B cell (primary cell): ENCODE results near the gene CDK13. TPM values are rescaled to one million over a fixed set of nuclear protein-coding genes. Genes with fewer than 3 reads are reported as not detected.
"Not testable (repeated sequence)": the region's sequence is repeated elsewhere in the genome, so short reads cannot be mapped to it uniquely, and the experiment has no call there.

Source experiments
- ATAC-seq: fragments of 200-7000 bp; cut with Tn5 transposase; one replicate; pipeline ENCODE4 v1.10.0; 2021; ENCODE audit warnings: low read depth, mild to moderate bottlenecking, moderate number of reproducible peaks, moderate library complexity
- CTCF ChIA-PET: fragments of 350-600 bp; sonication (Branson Sonifier 250); formaldehyde crosslinking; loops from one replicate; lab custom pipeline; 2021; ENCODE audit warnings: antibody characterized with exemption, inconsistent platforms; lab: Charles Lee
- POLR2A ChIA-PET: fragments of 350-600 bp; sonication (Branson Sonifier 250); formaldehyde crosslinking; loops from one replicate; lab custom pipeline; 2021; ENCODE audit warnings: antibody characterized with exemption; lab: Charles Lee
- DNase-seq: peaks from one replicate; pipeline ENCODE4 v3.0.0; 2013
- H2AFZ ChIP-seq: 2 replicates; pipeline ENCODE4 v1.6.1; 2012; ENCODE audit warnings: mild to moderate bottlenecking, low read depth, low read length; ENCODE audit not compliant: insufficient read depth, poor library complexity, severe bottlenecking
- H3K27ac ChIP-seq, 2 donors: 1 replicate in 1 of 2; 2 replicates in 1 of 2; pipeline ENCODE4 v1.5.1; 2012 to 2013; ENCODE audit warnings: low read length in 2 of 2, mild to moderate bottlenecking in 2 of 2, moderate library complexity in 1 of 2
- H3K27me3 ChIP-seq, 4 experiments: fragments of 200-600 bp in 1 of 4; sonication (generic) in 1 of 4; replicated peaks in 1 of 4; 1 replicate in 2 of 4; 2 replicates in 2 of 4; pipeline versions ENCODE4 v1.6.1 to v1.7.0; 2013 to 2016; ENCODE audit warnings: low read length in 3 of 4, mild to moderate bottlenecking in 2 of 4, mixed read lengths in 1 of 4, moderate library complexity in 1 of 4; ENCODE audit not compliant: insufficient read depth in 4 of 4, control insufficient read depth in 3 of 4; ENCODE audit errors: control extremely low read depth in 1 of 4
- H3K36me3 ChIP-seq, 2 experiments: replicated peaks in 1 of 2; 1 replicate in 1 of 2; 2 replicates in 1 of 2; pipeline versions ENCODE4 v1.6.1 to v1.7.1; 2013; ENCODE audit warnings: low read length in 1 of 2; ENCODE audit not compliant: insufficient read depth in 2 of 2, control insufficient read depth in 1 of 2; ENCODE audit errors: control extremely low read depth in 1 of 2, extremely low read depth in 1 of 2
- H3K4me1 ChIP-seq, 2 donors: fragments of 200-600 bp in 1 of 2; sonication (generic) in 1 of 2; 1 replicate in 1 of 2; 2 replicates in 1 of 2; pipeline versions ENCODE4 v1.5.1 to v1.6.1; 2013 to 2017; ENCODE audit warnings: low read length in 2 of 2; ENCODE audit not compliant: control insufficient read depth in 2 of 2, insufficient read depth in 2 of 2
- H3K4me2 ChIP-seq: replicated peaks from 2 replicates; pipeline ENCODE3; 2012; ENCODE audit warnings: mild to moderate bottlenecking, low read depth, low read length; ENCODE audit not compliant: poor library complexity, severe bottlenecking
- H3K4me3 ChIP-seq, 5 experiments: fragments of 200-600 bp in 1 of 5; sonication (generic) in 1 of 5; 1 replicate in 3 of 5; 2 replicates in 2 of 5; pipeline versions ENCODE4 v1.5.1 to v1.7.0; 2011 to 2016; ENCODE audit warnings: low read length in 4 of 5, mild to moderate bottlenecking in 4 of 5, low read depth in 2 of 5, control low read depth in 1 of 5, moderate library complexity in 1 of 5; ENCODE audit not compliant: insufficient read depth in 1 of 5; ENCODE audit errors: control extremely low read depth in 1 of 5, extremely low read depth in 1 of 5
- H3K79me2 ChIP-seq: fragments of 200-600 bp; sonication (generic); one replicate; pipeline ENCODE4 v1.6.0; 2016; ENCODE audit warnings: low read length; ENCODE audit not compliant: control insufficient read depth, insufficient read depth
- H3K9ac ChIP-seq: fragments of 200-600 bp; sonication (generic); 2 replicates; pipeline ENCODE4 v1.6.1; 2017; ENCODE audit warnings: mild to moderate bottlenecking, low read length, moderate library complexity
- H3K9me3 ChIP-seq, 3 donors: one replicate each; pipeline versions ENCODE4 v1.6.1 to v1.7.1; 2013; ENCODE audit warnings: low read length in 2 of 3; ENCODE audit not compliant: control insufficient read depth in 2 of 3, insufficient read depth in 1 of 3; ENCODE audit errors: control extremely low read depth in 1 of 3
- H4K20me1 ChIP-seq: 2 replicates; pipeline ENCODE4 v1.6.0; 2012; ENCODE audit warnings: mild to moderate bottlenecking, low read length; ENCODE audit not compliant: insufficient read depth, control insufficient read depth, poor library complexity, severe bottlenecking
- H3K27ac Mint-ChIP-seq: one replicate; pipeline ENCODE4 v1.8.0; 2021; ENCODE audit warnings: mixed read lengths
- H3K27me3 Mint-ChIP-seq: one replicate; pipeline ENCODE4 v1.8.0; 2021; ENCODE audit warnings: mixed read lengths
- H3K4me1 Mint-ChIP-seq: one replicate; pipeline ENCODE4 v1.8.0; 2021; ENCODE audit warnings: mixed read lengths
- H3K4me3 Mint-ChIP-seq: one replicate; pipeline ENCODE4 v1.8.0; 2021; ENCODE audit warnings: mixed read lengths
- H3K9me3 Mint-ChIP-seq: one replicate; pipeline ENCODE4 v1.8.0; 2022; ENCODE audit warnings: mixed read lengths; ENCODE audit not compliant: insufficient read depth
- EZH2 ChIP-seq: IDR thresholded peaks from 2 replicates; pipeline ENCODE4 v1.6.1; 2012; ENCODE audit warnings: borderline replicate concordance, low read depth, mild to moderate bottlenecking, moderate library complexity, low read length; ENCODE audit not compliant: insufficient read depth, poor library complexity, severe bottlenecking
- WGBS: methylation state at CpG from one replicate; pipeline ENCODE4 v1.1.5; 2013; ENCODE audit warnings: missing lambda C conversion rate; ENCODE audit not compliant: insufficient coverage; 5-methylcytosine and 5-hydroxymethylcytosine counted together
- intact Hi-C: fragments of 100-400 bp; cut with micrococcal nuclease; formaldehyde crosslinking; loops from one replicate; pipeline ENCODE4 v1.10.0; 2022
- polyA plus RNA-seq: library from polyadenylated mRNA; depleted of rRNA; stranded (reverse); fragments of >200 nt; gene quantifications from 2 replicates; pipeline ENCODE4 v1.2.3, GENCODE V29; 2012
- total RNA-seq, 2 donors: library from RNA; stranded (reverse); fragments of 120-200 nt in 1 of 2; gene quantifications; 1 replicate in 1 of 2; 2 replicates in 1 of 2; pipeline versions ENCODE4 v1.2.3 to v1.2.4, GENCODE V29; 2013 to 2022
- TF ChIP-seq, protein P1 (sequence below): fragments of 200-600 bp; IDR thresholded peaks from one replicate; pipeline ENCODE4 v1.8.0; 2022; ENCODE audit warnings: antibody characterized with exemption, mild to moderate bottlenecking

The CDK13 gene
- total and polyA plus RNA-seq, 2 donors (not counting 1 experiment from before 2014, with no cell fraction given), result 56.1 to 146 TPM

DNA sequence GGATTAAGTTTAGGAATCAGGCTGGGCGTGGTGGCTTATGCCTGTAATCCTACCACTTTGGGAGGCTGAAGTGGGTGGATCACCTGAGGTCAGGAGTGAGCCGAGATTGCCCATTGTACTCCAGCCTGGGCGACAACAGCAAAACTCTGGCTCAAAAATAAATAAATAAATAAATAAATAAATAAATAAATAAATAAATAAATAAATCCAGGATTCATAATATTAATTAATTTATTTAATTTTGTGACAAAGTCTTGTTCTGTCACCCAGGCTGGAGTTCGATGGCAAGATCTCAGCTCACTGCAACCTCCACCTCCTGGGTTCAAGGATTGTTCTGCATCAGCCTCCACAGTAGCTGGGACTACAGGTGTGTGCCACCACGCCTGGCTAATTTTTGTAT lies 188.9 kb downstream of the CDK13 start:
- ChIA-PET POLR2A (no interaction called here), CTCF (no interaction called here)
- no peaks in the 10 kb centered on the region for H3K36me3 ChIP-seq
- no peak overlapping the region for H3K4me3 ChIP-seq
- H3K79me2 ChIP-seq, result peaks cover 4% of the 10 kb centered on the region
- H2AFZ ChIP-seq, result no peak overlapping the region
- no peak for TF ChIP-seq EZH2
- TF ChIP-seq, protein P1, sequence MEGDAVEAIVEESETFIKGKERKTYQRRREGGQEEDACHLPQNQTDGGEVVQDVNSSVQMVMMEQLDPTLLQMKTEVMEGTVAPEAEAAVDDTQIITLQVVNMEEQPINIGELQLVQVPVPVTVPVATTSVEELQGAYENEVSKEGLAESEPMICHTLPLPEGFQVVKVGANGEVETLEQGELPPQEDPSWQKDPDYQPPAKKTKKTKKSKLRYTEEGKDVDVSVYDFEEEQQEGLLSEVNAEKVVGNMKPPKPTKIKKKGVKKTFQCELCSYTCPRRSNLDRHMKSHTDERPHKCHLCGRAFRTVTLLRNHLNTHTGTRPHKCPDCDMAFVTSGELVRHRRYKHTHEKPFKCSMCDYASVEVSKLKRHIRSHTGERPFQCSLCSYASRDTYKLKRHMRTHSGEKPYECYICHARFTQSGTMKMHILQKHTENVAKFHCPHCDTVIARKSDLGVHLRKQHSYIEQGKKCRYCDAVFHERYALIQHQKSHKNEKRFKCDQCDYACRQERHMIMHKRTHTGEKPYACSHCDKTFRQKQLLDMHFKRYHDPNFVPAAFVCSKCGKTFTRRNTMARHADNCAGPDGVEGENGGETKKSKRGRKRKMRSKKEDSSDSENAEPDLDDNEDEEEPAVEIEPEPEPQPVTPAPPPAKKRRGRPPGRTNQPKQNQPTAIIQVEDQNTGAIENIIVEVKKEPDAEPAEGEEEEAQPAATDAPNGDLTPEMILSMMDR, result no peak
- WGBS, result 94% methylated on average over 2 of the region's 5 CpGs
- H3K4me1 Mint-ChIP-seq, result peaks cover 4% of the 10 kb centered on the region
- DNase-seq, result no peak
- H3K4me3 Mint-ChIP-seq, result no peak overlapping the region
- no peak overlapping the region for H3K9ac ChIP-seq
- H3K27ac ChIP-seq, result no peak overlapping the region
- no peaks in the 10 kb centered on the region for H4K20me1 ChIP-seq
- H3K4me1 ChIP-seq, result peaks cover 4 to 6% of the 10 kb centered on the region in 2 donors
- H3K4me2 ChIP-seq, result no peak overlapping the region
- no peaks in the 10 kb centered on the region for H3K9me3 Mint-ChIP-seq
- ATAC-seq, result no peak
- H3K27me3 Mint-ChIP-seq, result peaks cover 13% of the 10 kb centered on the region
- H3K9me3 ChIP-seq, result no peaks in the 10 kb centered on the region
- H3K27me3 ChIP-seq, result peaks cover 0 to 3% (median 0%) of the 10 kb centered on the region in 4 experiments
- no peak overlapping the region for H3K27ac Mint-ChIP-seq
- intact Hi-C loops, result loop anchor here (10.0 kb wide), 1 partner anchor 1234 kb away; the partner anchor contains the start of gene VPS41

DNA sequence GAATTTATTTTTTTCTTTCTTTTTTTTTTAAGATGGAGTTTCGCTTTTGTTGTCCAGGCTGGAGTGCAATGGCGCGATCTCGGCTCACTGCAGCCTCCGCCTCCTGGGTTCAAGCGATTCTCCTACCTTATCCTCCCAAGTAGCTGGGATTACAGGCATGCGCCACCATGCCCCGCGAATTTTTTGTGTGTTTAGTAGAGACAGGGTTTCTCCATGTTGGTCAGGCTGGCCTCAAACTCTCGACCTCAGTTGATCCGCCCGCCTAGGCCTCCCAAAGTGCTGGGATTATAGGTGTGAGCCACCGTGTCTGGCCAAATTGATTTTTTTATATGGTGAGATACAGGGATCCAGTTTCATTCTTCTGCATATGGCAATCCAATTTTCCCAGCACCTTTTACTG lies 189.8 kb downstream of the CDK13 start:
- ATAC-seq, H3K4me3 Mint-ChIP-seq, H3K9ac ChIP-seq, H3K4me2 ChIP-seq, CTCF ChIA-PET, H3K9me3 Mint-ChIP-seq, H3K79me2 ChIP-seq, H3K27me3 ChIP-seq, H2AFZ ChIP-seq, H4K20me1 ChIP-seq, H3K36me3 ChIP-seq, H3K27ac Mint-ChIP-seq, H3K9me3 ChIP-seq, POLR2A ChIA-PET, H3K4me1 ChIP-seq, H3K4me3 ChIP-seq, H3K4me1 Mint-ChIP-seq, DNase-seq, H3K27ac ChIP-seq: not testable (repeated sequence)
- peaks cover 13% of the 10 kb centered on the region for H3K27me3 Mint-ChIP-seq
- WGBS, result 100% methylated on average over 4 of the region's 13 CpGs
- intact Hi-C loops, result loop anchor here (10.0 kb wide), 1 partner anchor 1235 kb away; the partner anchor contains the start of gene VPS41

DNA sequence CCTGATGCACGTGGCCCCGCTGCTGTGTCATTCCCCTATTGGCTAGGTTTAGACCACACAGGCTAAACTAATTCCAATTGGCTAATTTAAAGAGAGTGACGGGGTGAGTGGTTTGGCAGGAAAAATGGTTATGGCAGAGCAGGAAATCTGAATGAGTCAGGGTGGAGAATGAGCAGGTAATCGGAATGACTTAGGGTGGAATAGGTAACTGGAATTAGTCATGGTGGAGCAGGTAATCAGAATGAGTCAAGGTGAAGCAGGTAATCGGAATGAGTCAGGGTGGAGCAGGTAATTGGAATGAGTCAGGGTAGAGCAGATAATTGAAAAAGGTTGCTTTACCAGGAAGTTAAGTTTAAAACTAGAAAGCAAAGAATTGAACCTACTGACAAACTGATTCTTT lies 191.9 kb downstream of the CDK13 start:
- WGBS, result 95% methylated on average over 3 of the region's 5 CpGs
- H3K4me1 ChIP-seq, H3K4me3 Mint-ChIP-seq, H2AFZ ChIP-seq, H3K36me3 ChIP-seq, H3K4me1 Mint-ChIP-seq, H4K20me1 ChIP-seq, CTCF ChIA-PET, POLR2A ChIA-PET, DNase-seq, H3K9me3 Mint-ChIP-seq, H3K9ac ChIP-seq, ATAC-seq, intact Hi-C loops, H3K27ac Mint-ChIP-seq, H3K4me2 ChIP-seq, H3K4me3 ChIP-seq, H3K79me2 ChIP-seq, H3K27ac ChIP-seq, H3K9me3 ChIP-seq, H3K27me3 ChIP-seq: not testable (repeated sequence)
- peaks cover 13% of the 10 kb centered on the region for H3K27me3 Mint-ChIP-seq
